GM12873 (cell line): ENCODE measurements around the gene CARF.

Source experiments
- CTCF ChIP-seq: IDR thresholded peaks from 2 replicates; pipeline ENCODE4 v1.5.1; 2012; ENCODE audit warnings: low read depth, mild to moderate bottlenecking, moderate library complexity, low read length, control low read depth; ENCODE audit not compliant: insufficient read depth; ENCODE audit errors: missing control alignments

CARF gene

GRCh38 chr2:202885190-202885589, 26.9 kb upstream of the CARF start:
- no peak for TF ChIP-seq CTCF

- TF ChIP-seq CTCF: no peak
These were observed 3.9 kb upstream of the CARF start for GRCh38 chr2:202908186-202908585.

- no peak for TF ChIP-seq CTCF
These were observed 2.5 kb upstream of the CARF start for GRCh38 chr2:202909394-202910192.

- no peak for TF ChIP-seq CTCF
These were observed 1.4 kb upstream of the CARF start for GRCh38 chr2:202910698-202911097.

- TF ChIP-seq CTCF: no peak
These were observed 918 bp upstream of the CARF start for GRCh38 chr2:202911203-202911511.

- no peak for TF ChIP-seq CTCF
These were observed 6.8 kb downstream of the CARF start for GRCh38 chr2:202918860-202919259.

- TF ChIP-seq CTCF: no peak
These were observed 20.5 kb downstream of the CARF start for GRCh38 chr2:202932425-202933138.
